Epidermal melanocyte (primary cell): Measurements from ENCODE around the gene AMBRA1.

Source experiments
- DNase-seq: peaks from one replicate; pipeline ENCODE4 v3.0.0; 2011; ENCODE audit warnings: low spot score; ENCODE audit not compliant: insufficient read length

Gene AMBRA1

DNA sequence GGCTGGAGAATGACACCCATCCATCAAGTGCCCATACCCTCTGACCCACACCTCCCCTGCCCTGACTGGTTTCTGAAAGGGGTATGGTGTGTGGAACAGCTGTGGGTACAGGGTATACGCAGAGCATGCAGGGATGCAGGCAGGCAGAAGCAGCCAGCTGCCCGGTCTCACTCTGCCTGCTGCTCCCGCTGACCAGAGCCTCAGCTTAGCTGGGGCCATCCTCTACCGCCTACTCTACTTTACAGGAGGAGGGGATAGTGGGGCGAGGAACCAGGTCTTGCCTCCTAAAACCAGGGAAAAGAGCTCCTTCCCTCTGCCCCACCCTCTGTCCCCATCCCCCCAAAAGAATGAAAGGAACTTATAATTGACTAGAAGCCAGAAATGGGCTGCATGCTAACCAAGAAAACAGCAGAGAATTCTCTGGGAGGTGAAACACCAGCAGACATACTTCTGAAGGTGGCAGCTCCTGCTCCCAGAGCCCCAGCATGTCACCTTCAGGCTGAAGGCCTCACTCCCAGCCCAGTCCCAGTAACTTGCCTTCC lies 189.3 kb downstream of the AMBRA1 start:
- no peak for DNase-seq

DNA sequence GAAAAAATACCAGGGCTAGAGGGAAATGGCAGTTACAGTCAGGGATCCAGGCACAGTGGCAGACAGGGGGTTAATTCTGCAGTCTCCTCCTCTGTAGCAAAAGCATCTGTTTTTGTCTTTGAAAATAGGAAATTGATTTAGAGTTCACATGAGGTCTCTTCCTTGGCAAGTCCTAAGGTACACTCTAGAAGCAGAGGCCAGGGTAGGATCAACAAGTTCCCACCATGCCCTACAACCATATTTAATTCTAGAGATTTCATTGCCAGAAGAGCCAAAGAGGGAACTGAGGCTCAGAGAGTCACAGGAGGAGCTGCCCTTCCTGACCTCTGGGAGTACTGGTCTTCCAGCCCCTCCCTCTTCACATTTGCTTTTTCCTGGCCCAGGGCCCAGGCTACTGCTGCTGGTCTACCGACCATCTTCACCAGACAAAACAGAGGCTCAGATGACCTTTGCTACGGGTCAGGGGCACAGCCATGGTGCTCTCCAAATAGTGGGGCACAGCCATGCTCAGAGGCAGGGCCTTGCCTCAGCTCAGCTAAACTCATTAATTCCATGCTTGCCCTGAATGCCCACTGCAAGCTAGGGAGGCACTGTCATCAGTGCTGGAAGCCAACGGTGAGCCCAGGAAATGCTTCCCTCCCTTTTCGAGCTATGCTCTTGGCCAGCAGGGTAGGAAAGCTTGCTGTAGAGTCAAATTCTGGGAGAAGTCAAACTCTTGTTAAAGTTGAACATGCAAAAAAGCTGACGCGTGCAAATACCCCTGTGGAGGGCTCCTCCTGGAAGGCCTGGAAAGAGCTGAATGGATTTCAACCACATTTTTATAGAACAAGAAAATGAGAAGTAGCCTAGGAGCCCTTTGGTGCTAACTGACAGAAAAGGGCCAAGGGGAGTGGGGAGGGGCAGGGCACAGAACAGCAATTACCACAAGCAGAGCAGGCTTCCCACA lies 190.6 kb downstream of the AMBRA1 start:
- DNase-seq: no peak

GRCh38 chr11:46397526-46397925 lies 196.3 kb downstream of the AMBRA1 start:
- no peak for DNase-seq

GRCh38 chr11:46393759-46394158 lies 200.1 kb downstream of the AMBRA1 start:
- no peak for DNase-seq

DNA sequence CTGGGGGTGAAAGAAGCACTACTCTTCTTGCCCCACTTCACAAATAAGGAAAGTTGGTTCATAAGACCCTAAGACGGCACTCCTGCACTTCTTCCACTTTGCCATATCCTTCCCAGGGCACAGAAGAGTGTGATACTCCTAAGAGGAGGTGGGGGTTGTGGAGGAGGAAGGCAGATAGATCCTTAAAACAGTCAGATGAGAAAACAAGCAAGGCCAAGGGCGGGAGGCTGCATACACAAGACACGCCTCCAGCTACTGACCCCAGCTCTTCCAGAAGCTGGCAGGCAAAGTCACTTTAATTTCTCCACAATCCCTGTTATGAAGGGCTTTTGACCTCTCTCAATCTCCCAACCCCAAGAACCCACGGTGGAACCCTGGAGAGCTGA lies 200.6 kb downstream of the AMBRA1 start:
- no peak for DNase-seq

DNA sequence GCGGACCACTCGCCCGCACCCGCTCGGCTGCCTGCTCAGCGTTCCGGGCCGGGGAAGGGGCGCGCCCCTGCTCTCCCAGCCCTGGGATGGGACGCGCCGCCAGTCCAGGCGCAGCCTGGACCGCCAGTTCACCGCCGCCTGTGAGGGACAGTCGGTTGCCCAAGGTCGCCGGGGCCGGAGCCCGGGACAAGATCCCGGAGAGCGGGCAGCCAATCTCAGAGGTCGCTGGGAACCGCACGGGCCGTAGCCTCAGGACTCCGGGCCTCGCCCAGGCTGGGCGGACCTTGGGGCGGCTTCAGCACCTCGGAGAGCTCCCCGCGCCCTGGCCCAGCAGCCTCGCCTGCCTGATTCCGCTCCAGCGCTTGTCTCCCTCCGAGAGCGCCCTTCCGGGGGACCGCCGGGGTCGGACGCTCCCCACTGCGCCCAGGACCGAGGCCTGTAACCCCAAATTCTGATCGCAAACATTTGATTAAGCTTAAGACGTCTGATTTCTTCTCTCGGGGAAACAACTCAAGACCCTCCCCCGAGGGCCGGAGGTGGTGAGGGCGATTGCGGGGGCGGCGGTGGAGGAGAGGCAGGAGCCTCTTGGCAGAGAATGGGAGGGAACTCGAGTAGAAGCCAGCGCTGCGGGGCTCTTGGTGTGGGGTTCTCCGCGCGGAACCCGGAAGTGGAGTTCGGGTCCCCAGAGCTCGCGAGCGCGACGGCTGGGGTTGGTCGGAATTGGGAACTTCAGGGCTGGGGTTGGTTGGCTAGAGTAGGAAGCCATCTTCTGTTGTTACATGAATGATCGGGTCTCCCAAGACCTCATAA lies 201.2 kb downstream of the AMBRA1 start:
- DNase-seq: peak; percentile 97

GRCh38 chr11:46391578-46392420 lies 202.0 kb downstream of the AMBRA1 start, which contains the start of gene CHRM4:
TSS of gene CHRM4 (minus strand) at chr11:46391776. CDS start at chr11:46386557, 5,219 bp downstream.
- no peak for DNase-seq

- no peak for DNase-seq
Observed at GRCh38 chr11:46391186-46391577, 202.6 kb downstream of the AMBRA1 start.

- DNase-seq: no peak
Observed at GRCh38 chr11:46390331-46391171, 203.3 kb downstream of the AMBRA1 start.

- DNase-seq: peak; percentile 92
Observed at GRCh38 chr11:46389450-46390330, 204.1 kb downstream of the AMBRA1 start.

DNA sequence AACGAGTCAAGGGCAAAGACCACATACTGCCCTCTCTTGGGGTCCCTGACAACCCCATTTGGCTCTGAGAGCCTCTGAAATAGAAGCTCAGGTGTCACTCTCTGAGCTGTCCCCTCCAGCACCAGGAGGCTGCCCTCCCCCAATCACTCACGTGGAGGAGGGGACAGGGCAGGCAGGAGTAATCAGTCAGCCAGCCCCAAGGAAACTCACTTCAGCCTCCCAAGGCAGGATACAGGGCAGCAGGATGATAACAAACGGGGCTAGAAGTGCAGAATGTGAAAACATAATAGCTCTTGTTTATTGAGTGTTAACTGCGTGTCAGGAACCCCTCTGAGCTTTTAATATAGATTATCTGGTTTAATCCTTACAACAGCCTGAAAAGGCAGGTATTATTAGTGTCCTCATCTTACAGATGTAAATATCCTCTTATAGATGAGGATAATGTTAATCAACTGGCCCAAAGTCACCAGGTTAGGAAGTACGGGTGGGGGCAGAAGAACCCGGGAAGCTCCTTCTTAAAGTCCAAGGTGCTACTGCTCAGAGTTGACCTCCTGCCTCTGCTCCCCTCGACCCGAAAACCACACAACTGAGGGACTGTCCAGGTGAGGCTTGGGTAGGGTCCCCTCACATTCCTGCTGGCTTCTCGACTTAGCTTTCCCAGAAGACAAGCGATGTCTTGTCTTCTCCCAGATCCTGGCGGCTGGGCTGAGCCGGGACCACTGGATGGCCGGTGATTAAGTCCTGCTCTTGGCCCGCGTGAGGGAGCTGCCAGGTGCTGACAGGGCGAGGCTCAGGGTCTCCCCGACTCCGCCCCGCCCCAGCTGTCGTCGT lies 205.0 kb downstream of the AMBRA1 start:
- DNase-seq: no peak

DNA sequence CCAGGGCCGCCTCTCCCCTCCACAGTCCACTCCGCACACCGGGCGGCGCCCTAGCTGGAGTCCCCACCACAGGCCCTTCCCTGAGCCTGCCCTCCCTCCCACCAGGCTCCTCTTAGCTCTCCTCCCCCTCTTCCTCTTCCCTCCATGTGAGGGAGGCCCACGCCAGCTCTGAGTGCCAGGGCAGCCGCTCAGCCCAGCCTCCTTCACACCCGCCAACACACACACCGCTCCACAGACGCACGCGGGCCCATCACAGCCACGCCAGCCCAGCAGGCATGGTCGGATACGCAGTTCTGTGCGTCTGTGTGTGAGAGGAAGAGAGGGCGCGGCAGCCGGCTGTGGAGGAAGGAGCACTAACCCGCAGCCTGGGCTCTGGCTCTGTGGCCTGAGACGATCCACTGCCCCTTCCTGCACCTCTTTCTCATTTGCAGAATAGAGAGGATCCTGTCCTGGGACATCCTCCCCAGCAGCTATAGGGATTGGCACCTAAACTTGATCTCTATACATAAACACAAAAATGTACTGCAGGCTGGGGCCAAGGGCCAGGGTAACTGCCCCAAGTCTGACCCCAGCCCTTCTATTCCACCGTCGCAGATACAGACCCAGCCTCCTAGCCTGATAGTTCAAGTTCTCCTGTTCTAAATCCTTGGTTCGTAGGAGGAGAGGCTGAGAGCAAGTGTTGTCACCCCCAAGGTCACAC lies 205.8 kb downstream of the AMBRA1 start:
- no peak for DNase-seq

GRCh38 chr11:46387456-46387855 lies 206.4 kb downstream of the AMBRA1 start:
- no peak for DNase-seq

GRCh38 chr11:46386674-46387073 lies 207.1 kb downstream of the AMBRA1 start:
- no peak for DNase-seq

DNA sequence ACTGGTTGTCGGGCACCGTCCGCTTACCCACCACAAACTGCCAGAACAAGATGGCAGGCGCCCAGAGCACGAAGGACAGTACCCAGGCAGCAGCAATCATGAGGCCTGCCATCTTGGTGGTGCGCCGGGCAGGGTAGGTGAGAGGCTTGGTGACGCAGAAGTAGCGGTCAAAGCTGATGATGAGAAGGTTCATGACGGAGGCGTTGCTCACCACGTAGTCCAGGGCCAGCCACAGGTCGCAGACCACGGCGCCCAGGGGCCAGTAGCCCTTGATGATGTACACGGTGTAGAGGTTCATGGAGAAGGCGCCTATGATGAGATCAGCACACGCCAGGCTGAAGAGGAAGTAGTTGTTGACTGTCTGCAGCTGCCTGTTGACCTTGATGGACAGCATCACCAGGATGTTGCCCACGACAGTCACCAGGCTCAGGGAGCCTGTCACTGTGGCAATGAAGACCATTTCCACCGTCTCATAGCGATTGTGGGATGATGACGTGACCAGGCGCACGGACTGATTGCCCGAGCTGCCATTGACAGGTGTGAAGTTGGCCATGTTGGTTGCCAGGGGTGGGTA lies 207.7 kb downstream of the AMBRA1 start:
- no peak for DNase-seq

DNA sequence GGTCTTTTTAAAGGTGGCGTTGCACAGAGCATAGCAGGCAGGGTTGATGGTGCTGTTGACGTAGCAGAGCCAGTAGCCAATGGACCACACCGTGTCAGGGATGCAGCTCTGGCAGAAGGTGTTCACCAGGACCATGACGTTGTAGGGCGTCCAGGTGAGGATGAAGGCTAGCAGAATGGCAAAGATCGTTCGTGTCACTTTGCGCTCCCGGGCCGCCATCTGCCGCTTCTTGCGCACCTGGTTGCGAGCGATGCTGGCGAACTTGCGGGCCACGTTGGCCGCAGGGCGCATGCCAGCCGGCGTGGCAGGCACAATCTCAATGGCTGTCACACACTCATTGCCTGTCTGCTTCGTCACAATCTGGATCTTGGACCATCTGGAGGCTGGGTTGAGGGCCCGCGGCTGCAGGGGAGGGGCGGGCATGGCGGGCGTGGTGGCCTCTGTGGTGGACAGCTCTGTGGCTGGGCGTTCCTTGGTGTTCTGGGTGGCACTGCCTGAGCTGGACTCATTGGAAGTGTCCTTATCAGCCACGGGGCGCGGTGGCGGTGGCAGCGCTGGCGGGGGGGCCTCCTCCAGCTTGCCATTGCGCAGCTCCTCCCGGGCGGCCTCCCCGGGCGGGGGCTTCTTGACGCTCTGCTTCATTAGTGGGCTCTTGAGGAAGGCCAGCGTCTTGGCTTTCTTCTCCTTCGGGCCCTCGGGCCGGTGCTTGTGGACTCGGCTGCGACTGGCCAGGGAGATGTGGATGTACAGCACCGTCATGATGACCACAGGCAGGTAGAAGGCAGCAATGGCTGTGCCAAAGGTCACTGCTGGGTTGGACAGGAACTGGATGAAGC lies 208.4 kb downstream of the AMBRA1 start:
- DNase-seq: no peak
